Measurements from ENCODE around the gene LMF1. TPM values are rescaled to one million over a fixed set of nuclear protein-coding genes. Genes with fewer than 3 reads are reported as not detected.

The LMF1 gene
- total RNA-seq, 3 donors from 2014 or later = 14.1 to 26.4 (median 21.4) TPM

- intact Hi-C loops (cut with DNase I; ENCODE audit: low total_unique reads) = no loop called here
- no peak for DNase-seq (ENCODE audit: low spot score in 2 of 2)
- TF ChIP-seq CTCF (IDR thresholded peaks at IDR 0.05) = no peak
- no peak for TF ChIP-seq POLR2A (IDR thresholded peaks at IDR 0.05)
- no peak for TF ChIP-seq POLR2AphosphoS5 (IDR thresholded peaks at IDR 0.05)
- Histone ChIP-seq H3K27ac (no peak overlapping the region), H3K36me3 (no peaks in the 10 kb centered on the region), H3K9me3 (no peaks in the 10 kb centered on the region), H3K27me3 (no peaks in the 10 kb centered on the region), H3K4me1 (no peaks in the 10 kb centered on the region), H3K4me3 (no peak overlapping the region)
Observed at GRCh38 chr16:912684-913613, 57.8 kb downstream of the LMF1 start.

GRCh38 chr16:912322-912683 is 58.5 kb downstream of the LMF1 start:
- no peaks in the 10 kb centered on the region for H3K27me3 ChIP-seq
- intact Hi-C loops (cut with DNase I; ENCODE audit: low total_unique reads) = no loop called here
- no peaks in the 10 kb centered on the region for H3K4me1 ChIP-seq
- no peaks in the 10 kb centered on the region for H3K36me3 ChIP-seq
- H3K4me3 ChIP-seq = no peak overlapping the region
- no peak overlapping the region for H3K27ac ChIP-seq
- no peak for DNase-seq (ENCODE audit: low spot score in 2 of 2)
- TF ChIP-seq CTCF (IDR thresholded peaks at IDR 0.05) (no peak), POLR2A (IDR thresholded peaks at IDR 0.05) (no peak), POLR2AphosphoS5 (IDR thresholded peaks at IDR 0.05) (no peak)
- H3K9me3 ChIP-seq = peaks cover 0 to 1% of the 10 kb centered on the region in 2 donors

GRCh38 chr16:911604-912321 is 59.0 kb downstream of the LMF1 start:
- intact Hi-C loops (cut with DNase I; ENCODE audit: low total_unique reads) = no loop called here
- TF ChIP-seq POLR2AphosphoS5 (IDR thresholded peaks at IDR 0.05) = no peak
- no peak for TF ChIP-seq CTCF (IDR thresholded peaks at IDR 0.05)
- TF ChIP-seq POLR2A (IDR thresholded peaks at IDR 0.05) = no peak
- DNase-seq (ENCODE audit: low spot score in 2 of 2) = no peak
- Histone ChIP-seq H3K4me3 (no peak overlapping the region), H3K4me1 (no peaks in the 10 kb centered on the region), H3K36me3 (no peaks in the 10 kb centered on the region), H3K27ac (no peak overlapping the region), H3K27me3 (no peaks in the 10 kb centered on the region), H3K9me3 (peaks cover 0 to 6% of the 10 kb centered on the region in 2 donors)

- Histone ChIP-seq H3K4me3 (no peak overlapping the region), H3K9me3 (peaks cover 0 to 6% of the 10 kb centered on the region in 2 donors), H3K36me3 (no peaks in the 10 kb centered on the region), H3K27ac (no peak overlapping the region), H3K27me3 (no peaks in the 10 kb centered on the region), H3K4me1 (no peaks in the 10 kb centered on the region)
- DNase-seq (ENCODE audit: low spot score in 2 of 2) = no peak
- no peak for TF ChIP-seq POLR2AphosphoS5 (IDR thresholded peaks at IDR 0.05)
- TF ChIP-seq POLR2A (IDR thresholded peaks at IDR 0.05) = no peak
- TF ChIP-seq CTCF (IDR thresholded peaks at IDR 0.05) = no peak
- intact Hi-C loops (cut with DNase I; ENCODE audit: low total_unique reads) = no loop called here
Observed at GRCh38 chr16:911101-911500, 59.7 kb downstream of the LMF1 start.

- Histone ChIP-seq H3K27me3 (no peaks in the 10 kb centered on the region), H3K4me3 (no peak overlapping the region), H3K27ac (no peak overlapping the region), H3K9me3 (peaks cover 0 to 6% of the 10 kb centered on the region in 2 donors), H3K36me3 (no peaks in the 10 kb centered on the region), H3K4me1 (no peaks in the 10 kb centered on the region)
- TF ChIP-seq CTCF (IDR thresholded peaks at IDR 0.05) (no peak), POLR2AphosphoS5 (IDR thresholded peaks at IDR 0.05) (no peak), POLR2A (IDR thresholded peaks at IDR 0.05) (no peak)
- no peak for DNase-seq (ENCODE audit: low spot score in 2 of 2)
- intact Hi-C loops (cut with DNase I; ENCODE audit: low total_unique reads) = no loop called here
Observed at GRCh38 chr16:910181-910580, 60.6 kb downstream of the LMF1 start.
